Osteoblast (primary cell): ENCODE measurements around the gene ATG5. TPM values are rescaled to one million over a fixed set of nuclear protein-coding genes. Genes with fewer than 3 reads are reported as not detected.

Source experiments
- DNase-seq: peaks from one replicate; pipeline ENCODE4 v3.0.0; 2011; ENCODE audit warnings: low spot score, mixed read lengths; ENCODE audit not compliant: insufficient read length; ENCODE audit errors: missing footprints
- H2AFZ ChIP-seq: 2 replicates; pipeline ENCODE4 v1.6.0; 2011; ENCODE audit warnings: mild to moderate bottlenecking, low read length
- H3K27ac ChIP-seq: 2 replicates; pipeline ENCODE4 v1.5.1; 2011; ENCODE audit warnings: mild to moderate bottlenecking, low read depth, low read length, moderate library complexity
- H3K27me3 ChIP-seq: 2 replicates; pipeline ENCODE4 v1.6.0; 2012; ENCODE audit warnings: mild to moderate bottlenecking, control low read depth, inconsistent platforms, low read length, moderate library complexity; ENCODE audit not compliant: insufficient read depth
- H3K36me3 ChIP-seq: 2 replicates; pipeline ENCODE4 v1.5.1; 2011; ENCODE audit warnings: mild to moderate bottlenecking, low read length, control low read depth, moderate library complexity; ENCODE audit not compliant: insufficient read depth
- H3K4me1 ChIP-seq: 2 replicates; pipeline ENCODE4 v1.5.1; 2011; ENCODE audit warnings: mild to moderate bottlenecking, low read length, control low read depth, moderate library complexity; ENCODE audit not compliant: insufficient read depth
- H3K4me2 ChIP-seq: 2 replicates; pipeline ENCODE4 v1.6.0; 2011; ENCODE audit warnings: mild to moderate bottlenecking, low read length; ENCODE audit not compliant: insufficient read depth
- H3K4me3 ChIP-seq: fragments of 200-600 bp; sonication (generic); 3 replicates; pipeline ENCODE4 v1.5.1; 2012; ENCODE audit warnings: mild to moderate bottlenecking, low read length, inconsistent platforms; ENCODE audit not compliant: insufficient read depth
- H3K79me2 ChIP-seq: 2 replicates; pipeline ENCODE4 v1.6.0; 2012; ENCODE audit warnings: mild to moderate bottlenecking, low read length, control low read depth, inconsistent platforms; ENCODE audit not compliant: insufficient read depth
- H3K9me3 ChIP-seq: 2 replicates; pipeline ENCODE4 v1.5.1; 2011; ENCODE audit warnings: low read depth, low read length, control low read depth
- H4K20me1 ChIP-seq: 2 replicates; pipeline ENCODE4 v1.6.0; 2012; ENCODE audit warnings: mild to moderate bottlenecking, low read length, control low read depth; ENCODE audit not compliant: insufficient read depth
- small RNA-seq: library from RNA; depleted of rRNA; stranded (forward); fragments of <200 nt; gene quantifications from one replicate; pipeline ENCODE3, GENCODE V24; 2012
- total RNA-seq: library from RNA; depleted of rRNA; stranded (reverse); fragments of >200 nt; gene quantifications from 2 replicates; pipeline ENCODE4 v1.2.3, GENCODE V29; 2012
- TF ChIP-seq, protein P1 (sequence below): IDR thresholded peaks from 2 replicates; pipeline ENCODE4 v1.5.1; 2011; ENCODE audit warnings: mild to moderate bottlenecking, low read depth, low read length, moderate library complexity; ENCODE audit errors: extremely low read depth

The ATG5 gene
- total RNA-seq, 1 donor: 59.0 TPM

GRCh38 chr6:106135911-106136571 lies 189.5 kb downstream of the ATG5 start:
- H3K4me1 ChIP-seq: peaks cover 17% of the 10 kb centered on the region
- TF ChIP-seq, protein P1, sequence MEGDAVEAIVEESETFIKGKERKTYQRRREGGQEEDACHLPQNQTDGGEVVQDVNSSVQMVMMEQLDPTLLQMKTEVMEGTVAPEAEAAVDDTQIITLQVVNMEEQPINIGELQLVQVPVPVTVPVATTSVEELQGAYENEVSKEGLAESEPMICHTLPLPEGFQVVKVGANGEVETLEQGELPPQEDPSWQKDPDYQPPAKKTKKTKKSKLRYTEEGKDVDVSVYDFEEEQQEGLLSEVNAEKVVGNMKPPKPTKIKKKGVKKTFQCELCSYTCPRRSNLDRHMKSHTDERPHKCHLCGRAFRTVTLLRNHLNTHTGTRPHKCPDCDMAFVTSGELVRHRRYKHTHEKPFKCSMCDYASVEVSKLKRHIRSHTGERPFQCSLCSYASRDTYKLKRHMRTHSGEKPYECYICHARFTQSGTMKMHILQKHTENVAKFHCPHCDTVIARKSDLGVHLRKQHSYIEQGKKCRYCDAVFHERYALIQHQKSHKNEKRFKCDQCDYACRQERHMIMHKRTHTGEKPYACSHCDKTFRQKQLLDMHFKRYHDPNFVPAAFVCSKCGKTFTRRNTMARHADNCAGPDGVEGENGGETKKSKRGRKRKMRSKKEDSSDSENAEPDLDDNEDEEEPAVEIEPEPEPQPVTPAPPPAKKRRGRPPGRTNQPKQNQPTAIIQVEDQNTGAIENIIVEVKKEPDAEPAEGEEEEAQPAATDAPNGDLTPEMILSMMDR: no peak
- no peaks in the 10 kb centered on the region for H3K79me2 ChIP-seq
- H3K36me3 ChIP-seq: no peaks in the 10 kb centered on the region
- peak; percentile 29 for DNase-seq
- peak overlapping the region; percentile 80 for H3K4me2 ChIP-seq
- no peaks in the 10 kb centered on the region for H4K20me1 ChIP-seq
- no peaks in the 10 kb centered on the region for H3K27me3 ChIP-seq
- no peaks in the 10 kb centered on the region for H3K9me3 ChIP-seq
- H3K27ac ChIP-seq: peak overlapping the region; percentile 61
- no peak overlapping the region for H3K4me3 ChIP-seq
- H2AFZ ChIP-seq: peak overlapping the region; percentile 64

DNA sequence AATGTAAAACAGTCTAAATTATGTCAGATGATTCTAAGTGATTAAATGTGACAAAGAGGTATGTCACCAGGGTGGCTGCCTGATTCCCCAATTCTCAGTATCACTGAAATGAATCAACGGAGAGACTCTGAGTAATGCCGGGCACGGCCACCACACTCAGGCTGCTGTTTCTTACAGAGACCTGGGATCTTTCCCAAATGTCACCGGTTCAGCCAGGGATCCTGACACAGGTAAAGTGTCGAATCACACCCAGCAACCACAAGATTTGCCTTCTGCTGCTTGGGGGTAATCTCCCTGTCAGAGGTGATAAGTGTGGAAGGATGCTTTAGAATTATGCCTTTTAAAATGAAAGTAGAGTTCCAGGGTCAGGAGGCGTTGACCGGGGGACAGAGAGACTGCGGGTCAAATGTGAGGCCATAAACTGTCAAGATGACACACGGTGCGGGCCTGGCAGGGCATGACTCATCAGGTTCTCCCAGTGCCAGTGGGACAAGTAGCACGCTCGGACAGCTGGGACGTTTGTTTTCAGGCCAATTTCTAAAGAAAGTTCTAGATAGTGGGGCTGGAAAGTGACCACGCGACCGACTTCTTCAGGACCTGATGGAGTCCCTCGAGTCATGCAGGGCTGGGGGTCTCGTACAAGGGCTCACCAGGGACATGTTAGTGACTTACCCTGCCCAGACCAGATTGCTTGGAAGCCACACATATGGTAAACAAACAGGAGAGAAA lies 190.5 kb downstream of the ATG5 start:
- Histone ChIP-seq H3K36me3 (no peaks in the 10 kb centered on the region), H3K27ac (peak overlapping the region; percentile 61), H3K79me2 (no peaks in the 10 kb centered on the region), H4K20me1 (no peaks in the 10 kb centered on the region), H3K4me1 (peaks cover 23% of the 10 kb centered on the region), H3K4me2 (peak overlapping the region; percentile 80), H3K4me3 (peak overlapping the region; percentile 42), H3K27me3 (no peaks in the 10 kb centered on the region), H3K9me3 (no peaks in the 10 kb centered on the region), H2AFZ (peak overlapping the region; percentile 64)
- peak; percentile 90 for DNase-seq
- TF ChIP-seq, protein P1: no peak

Small RNA genes lying within 50 kb of the gene (small RNA-seq; reads per million reads assigned to genes)
- not detected for gene RF00015
- gene RN7SL47P: not detected
- gene RNU6-344P: not detected

Other genes starting within 250 kb of the ATG5 start
- 1.8 and 2.5 TPM in 2 replicates for gene PRDM1, start 239.4 kb downstream of the ATG5 start, total RNA-seq
- gene CRYBG1, start 35.0 kb upstream of the ATG5 start, total RNA-seq: 11.9 and 19.2 TPM in 2 replicates